GM21367 (cell line): ENCODE results near the gene PEDS1.
A peak's percentile ranks its signal among the peaks of the same experiment; 100 is the strongest.
"Not testable (repeated sequence)": the region's sequence is repeated elsewhere in the genome, so short reads cannot be mapped to it uniquely, and the experiment has no call there.

Experiments used
- ATAC-seq: cut with Tn5 transposase; IDR thresholded peaks from one replicate; pipeline ENCODE4 v1.9.1; 2021; ENCODE audit not compliant: unreplicated experiment

Gene PEDS1

DNA sequence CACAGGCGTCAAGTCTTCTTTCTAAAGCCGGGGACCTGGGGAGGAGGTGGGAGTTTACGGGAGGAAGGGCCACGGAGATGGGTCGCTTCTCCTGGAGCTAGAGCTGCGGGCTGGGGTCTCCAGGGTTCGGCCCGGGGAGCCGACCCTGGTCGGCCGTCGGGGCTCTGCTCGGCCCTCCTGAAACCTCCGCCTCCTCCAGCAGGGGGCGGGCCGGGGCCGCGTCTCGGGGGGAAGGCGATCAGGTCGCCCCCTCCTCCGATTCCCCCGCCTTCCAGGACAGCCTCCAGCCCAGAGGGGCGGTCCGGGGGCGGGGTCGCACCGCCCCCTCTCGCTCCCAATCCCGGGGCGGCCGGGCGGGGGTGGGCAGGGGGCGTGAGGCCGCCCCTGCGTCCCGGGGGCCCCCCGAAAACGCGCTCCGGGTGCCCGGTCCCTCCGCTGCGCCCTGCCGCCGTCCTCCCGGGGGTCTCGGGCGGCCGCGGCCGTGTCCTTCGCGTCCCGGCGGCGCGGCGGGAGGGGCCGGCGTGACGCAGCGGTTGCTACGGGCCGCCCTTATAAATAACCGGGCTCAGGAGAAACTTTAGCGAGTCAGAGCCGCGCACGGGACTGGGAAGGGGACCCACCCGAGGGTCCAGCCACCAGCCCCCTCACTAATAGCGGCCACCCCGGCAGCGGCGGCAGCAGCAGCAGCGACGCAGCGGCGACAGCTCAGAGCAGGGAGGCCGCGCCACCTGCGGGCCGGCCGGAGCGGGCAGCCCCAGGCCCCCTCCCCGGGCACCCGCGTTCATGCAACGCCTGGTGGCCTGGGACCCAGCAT lies 36.9 kb upstream of the PEDS1 start, which contains the start of gene CEBPB:
CEBPB (plus strand) TSS at position 580 of the 814 bp plus-strand sequence; CDS start at position 784, 204 bp downstream.
- no peak for ATAC-seq

DNA sequence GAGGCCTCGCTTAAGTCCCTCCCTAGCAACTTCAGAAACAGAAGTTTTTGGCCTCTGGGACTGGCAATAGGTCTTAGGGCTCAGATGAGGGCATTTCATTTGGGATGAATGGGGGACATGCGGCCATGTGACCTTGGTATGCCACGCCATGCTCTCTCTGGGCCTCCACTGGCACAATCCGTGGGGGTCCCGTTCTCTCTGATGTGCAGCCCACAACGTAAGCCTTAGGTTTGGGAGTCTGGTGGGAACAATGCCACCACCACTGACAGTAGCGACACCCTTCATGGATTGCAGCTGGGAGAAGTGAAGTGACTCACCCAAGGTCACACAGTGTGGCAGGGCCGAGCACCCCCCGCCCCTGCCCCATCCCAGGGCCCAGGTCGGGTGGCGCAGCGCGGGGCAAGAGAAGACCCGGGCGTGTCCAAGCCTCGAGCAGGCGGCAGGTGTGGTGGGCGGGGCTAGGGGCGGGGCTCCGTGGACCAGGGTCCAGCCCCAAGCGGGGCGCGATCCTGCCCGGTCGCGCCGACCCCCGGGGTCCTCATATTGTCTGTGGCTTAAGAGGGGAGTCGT lies 36.2 kb upstream of the PEDS1 start:
- ATAC-seq, result no peak

DNA sequence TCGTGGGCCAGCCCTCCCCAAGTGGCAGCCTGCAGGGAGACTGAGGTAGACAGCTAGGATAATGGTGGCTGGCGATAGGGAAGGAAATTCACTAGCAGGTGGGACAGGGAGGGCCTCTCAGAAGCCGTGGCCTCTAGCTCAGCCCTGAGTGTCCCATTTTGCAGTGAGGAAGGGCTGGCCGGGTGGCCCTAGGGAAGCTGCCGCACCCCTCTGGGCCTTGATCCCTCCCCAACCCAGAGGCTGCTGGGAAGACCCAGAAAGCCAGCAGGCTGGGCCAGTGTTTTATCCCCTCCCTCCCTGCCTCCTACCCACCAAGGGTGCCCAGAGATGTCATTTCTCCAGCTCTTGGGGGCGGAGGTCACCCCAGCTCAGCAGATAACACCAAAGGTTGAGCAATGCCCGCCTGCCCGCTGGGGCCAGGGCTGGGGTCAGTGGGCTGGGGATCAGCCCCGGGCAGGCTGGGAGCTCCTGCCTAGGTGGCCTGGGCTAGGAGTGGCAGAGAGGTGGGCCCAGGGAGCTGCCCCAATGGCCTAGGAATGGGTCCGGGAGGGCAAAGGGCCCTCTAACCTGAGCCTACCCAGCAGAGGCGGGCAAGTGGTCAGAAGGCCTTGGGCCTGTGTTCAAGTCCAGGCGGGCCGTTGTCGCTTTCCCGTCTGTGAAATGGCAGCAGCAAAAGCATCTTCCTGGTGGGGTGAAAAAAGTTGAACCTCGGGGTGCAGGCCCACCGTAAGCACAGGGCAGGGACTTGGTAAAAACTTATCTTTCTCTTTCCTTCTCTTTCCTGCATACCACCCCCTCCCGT lies 35.6 kb upstream of the PEDS1 start:
- ATAC-seq, result no peak

DNA sequence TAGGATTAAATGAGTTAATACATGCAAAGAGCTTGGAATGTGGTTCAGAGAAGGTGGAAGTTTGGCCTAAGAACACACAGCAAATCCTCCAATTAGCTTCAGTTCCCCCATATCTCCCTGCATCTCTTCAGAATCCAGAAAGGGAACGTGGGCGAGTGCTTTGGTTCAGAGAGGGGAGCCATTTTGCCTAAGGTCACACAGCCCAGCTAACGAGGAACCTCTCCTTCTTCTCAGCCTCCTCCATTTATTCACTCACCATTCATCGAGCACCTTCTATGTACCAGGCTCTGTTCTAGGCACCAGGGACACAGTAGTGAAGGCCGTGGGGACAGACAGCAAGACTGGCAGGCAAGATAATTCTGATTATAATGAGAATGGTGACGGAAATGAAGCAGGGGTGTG lies 34.8 kb upstream of the PEDS1 start:
- no peak for ATAC-seq

DNA sequence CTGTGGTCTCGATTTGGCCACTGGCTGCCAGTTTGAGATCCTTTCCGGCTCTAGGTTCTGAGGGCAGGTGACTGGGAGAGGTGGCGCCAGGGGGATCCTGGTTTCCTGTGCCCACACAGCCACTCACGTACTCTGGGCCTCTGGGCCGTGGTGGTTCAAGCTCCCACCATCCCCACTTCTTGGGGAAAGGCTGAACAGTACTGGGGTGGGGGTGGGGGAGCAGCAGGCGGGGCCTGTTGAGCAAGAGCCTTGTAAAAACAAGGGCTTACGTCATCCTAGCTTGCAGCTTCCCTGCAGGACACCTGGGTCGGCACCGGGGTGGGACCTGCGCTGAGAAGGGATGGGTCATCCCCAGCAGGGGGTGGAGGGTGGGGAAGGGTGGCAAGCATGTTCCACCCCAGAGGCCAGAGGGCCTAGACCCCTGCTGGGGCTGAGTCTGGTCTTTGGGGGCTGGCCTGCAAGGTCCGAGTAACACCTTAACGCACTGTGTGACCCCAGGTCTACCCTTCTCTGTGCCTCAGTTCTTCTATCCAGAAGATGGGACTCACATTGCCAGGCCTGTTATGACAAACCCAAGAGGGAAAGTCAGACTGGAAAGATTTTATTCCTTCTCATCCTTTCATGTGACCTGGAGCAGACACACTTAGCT lies 34.0 kb upstream of the PEDS1 start:
- ATAC-seq, result no peak

DNA sequence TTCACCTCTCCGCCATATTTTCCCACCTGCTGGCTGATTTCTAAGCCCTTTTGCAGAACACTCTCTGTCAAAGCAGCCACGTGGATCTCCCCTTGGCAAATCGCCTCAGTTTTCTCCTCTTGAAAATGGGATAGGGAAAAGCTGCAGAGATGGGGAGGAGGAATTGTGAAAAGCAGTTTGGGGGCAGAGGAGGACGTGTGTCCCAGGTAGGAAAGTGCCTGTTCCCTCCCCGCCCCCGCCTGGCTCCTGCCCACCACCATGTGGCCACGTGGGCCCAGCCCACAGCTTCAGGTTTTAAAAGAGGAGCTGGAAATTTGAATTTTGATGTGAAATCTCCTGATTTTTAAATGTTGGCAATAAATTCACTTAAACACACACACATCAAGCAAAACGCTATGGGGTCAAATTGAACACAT lies 33.5 kb upstream of the PEDS1 start:
- ATAC-seq, result no peak

DNA sequence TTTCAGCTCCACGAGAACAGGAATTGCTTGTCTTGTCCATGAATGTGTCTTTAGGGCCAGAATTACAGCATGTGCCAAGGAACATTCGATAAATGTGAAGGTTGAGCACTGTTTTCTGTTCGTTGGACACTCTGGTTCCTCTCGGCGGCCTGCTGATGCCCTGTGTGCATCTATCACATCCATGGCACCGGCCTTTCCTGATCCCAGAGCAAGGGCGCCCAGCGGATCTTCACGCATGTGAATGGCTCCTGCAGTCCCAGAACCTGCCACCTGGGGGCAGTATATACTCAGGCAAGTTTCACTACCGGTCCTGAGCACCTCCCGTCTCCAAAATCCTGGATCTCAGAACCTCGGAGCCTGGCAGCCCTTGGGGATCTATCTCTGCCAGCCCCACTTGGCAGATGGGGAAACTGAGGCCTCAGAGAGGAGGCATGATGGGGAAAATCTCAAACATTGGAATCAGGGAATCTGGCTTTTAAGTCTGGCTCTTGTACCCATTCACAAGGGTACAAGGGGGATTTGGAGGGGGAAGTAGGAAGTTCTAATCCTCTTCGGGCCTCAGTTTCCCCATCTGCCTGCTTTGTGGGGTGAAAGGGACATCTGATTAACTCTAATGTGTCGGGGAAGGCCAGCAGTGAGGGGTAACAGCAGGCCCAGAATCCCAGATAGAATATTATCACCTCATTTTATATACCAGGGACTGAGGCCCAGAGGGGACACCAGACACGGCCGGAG lies 32.8 kb upstream of the PEDS1 start:
- no peak for ATAC-seq

DNA sequence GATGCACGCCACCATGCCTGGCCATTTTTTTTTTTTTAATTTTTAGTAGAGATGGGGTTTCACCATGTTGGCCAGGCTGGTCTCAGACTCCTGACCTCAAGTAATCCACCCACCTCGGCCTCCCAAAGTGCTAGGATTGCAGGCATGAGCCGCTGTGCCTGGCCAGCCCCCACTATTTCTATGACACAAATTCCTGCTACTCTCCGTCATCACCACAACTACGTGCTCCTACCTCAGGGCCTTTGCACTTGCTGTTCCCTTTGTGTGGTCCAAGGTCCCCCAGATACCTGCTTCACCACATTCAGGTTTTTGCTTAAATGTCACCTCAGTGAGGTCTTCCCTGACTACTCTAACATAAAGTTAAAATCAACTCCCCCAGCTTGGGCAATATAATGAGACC lies 31.9 kb upstream of the PEDS1 start:
- no peak for ATAC-seq

DNA sequence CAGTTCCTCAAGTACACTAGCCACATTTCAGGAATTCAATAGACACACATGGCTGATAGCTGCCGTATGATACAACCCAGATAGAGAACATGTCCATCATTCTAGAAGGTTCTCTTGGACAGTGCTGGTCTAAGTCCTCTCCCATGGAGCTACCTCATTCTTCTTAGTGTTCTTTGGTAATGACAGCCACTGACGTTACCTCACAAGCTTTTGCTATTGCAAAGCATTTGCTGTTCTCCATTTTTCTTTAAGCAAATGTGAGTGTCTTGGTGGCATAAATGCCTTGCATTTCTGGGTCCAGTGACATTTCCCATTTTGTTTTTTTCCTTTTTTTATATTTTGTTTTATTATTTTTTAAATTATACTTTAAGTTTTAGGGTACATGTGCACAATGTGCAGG lies 28.8 kb upstream of the PEDS1 start:
- ATAC-seq, result no peak

DNA sequence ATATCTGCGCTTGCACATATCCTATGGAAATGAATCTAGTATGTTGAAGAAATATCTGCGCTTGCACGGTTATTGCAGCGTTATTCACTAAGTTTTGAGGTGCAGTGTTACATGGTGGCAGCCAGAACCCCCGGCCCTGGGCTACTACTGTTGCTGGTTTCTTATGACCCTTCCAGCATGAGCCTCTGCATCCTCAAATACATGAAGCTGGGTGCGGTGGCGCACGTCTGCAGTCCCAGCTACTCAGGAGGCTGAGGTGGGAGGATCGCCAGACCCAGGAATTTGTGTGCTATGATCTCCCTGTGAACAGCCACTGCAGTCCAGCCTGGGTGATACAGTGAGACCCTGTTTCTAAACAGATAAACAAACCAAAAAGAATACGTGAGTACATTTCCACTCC lies 27.8 kb upstream of the PEDS1 start:
- no peak for ATAC-seq

DNA sequence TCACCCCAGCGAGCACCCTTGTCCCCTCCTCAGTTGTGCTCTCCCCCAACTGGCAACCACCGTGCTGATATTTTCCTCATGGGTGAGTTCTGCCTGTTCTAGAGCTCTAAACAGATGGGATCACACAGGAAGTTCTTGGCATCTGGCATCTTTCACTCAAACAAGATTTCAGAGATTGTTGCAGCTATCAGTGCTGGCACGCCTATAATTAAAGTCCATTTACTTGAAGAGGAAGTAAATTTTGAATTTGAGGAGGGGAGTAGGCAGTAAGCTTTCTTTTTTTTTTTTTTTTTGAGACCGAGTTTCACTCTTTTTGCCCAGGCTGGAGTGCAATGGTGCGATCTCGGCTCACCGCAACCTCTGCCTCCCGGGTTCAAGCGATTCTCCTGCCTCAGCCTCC lies 25.1 kb upstream of the PEDS1 start:
- not testable (repeated sequence) for ATAC-seq

DNA sequence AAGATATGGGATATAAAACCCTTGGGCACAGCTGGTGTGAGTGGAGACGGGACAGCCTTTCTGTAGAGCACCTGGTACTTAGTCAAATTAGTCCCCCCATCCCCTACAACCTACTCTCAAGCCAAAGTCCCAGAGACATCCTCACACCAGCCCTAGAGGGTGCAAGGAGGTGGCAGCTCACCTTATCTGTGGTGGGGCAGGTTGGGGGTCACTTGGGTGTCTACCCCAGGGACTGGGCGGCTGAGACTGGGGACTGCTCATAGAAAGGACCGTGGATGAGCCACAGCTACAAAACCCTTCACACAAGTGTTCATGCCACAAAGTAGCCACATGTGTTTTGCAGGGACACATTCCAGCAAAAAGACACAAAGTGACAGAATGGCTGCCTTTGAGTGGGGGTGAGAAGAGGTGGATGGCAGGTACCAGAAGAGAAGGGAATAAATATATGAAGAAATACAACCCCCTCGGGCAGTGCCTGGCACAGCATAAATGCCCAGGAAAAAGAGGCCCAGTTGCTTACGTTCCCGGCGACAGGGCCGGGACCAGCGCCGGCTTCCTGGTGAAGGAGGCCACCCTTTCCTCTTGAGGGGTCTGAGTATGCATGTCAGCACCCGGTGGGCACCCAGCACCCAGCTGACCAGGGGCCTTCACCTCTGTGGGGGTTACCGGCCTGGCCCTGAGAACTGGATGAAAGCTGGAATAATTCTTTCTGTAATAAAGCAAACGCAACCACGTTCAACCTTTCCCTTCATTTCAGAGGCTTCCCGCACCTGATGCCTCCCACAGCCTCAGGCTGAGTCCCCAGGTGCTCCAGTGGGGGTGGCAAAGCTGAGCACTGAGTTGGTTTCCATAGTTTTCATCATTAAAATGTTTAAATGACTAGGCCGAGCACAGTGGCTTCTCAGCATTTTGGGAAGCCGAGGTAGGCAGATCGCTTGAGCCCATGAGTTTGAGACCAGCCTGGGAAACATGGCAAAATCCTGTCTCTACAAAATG lies 22.7 kb upstream of the PEDS1 start:
- ATAC-seq, result no peak

DNA sequence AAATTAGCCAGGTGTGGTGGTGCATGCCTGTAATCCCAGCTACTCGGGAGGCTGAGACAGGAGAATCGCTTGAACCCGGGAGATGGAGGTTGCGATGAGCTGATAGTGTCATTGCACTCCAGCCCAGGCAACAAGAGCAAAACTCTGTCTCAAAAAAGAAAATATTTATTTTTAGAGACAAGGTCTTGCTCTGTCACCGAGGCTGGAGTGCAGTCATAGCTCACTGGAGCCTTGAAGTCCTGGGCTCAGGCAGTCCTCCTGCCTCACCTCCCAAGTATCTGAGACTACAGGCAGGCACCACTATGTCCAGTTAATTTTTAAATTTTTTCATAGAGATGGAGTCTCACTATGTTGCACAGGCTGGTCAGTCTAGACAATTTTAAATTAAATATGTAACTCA lies 20.9 kb upstream of the PEDS1 start:
- ATAC-seq, result no peak

DNA sequence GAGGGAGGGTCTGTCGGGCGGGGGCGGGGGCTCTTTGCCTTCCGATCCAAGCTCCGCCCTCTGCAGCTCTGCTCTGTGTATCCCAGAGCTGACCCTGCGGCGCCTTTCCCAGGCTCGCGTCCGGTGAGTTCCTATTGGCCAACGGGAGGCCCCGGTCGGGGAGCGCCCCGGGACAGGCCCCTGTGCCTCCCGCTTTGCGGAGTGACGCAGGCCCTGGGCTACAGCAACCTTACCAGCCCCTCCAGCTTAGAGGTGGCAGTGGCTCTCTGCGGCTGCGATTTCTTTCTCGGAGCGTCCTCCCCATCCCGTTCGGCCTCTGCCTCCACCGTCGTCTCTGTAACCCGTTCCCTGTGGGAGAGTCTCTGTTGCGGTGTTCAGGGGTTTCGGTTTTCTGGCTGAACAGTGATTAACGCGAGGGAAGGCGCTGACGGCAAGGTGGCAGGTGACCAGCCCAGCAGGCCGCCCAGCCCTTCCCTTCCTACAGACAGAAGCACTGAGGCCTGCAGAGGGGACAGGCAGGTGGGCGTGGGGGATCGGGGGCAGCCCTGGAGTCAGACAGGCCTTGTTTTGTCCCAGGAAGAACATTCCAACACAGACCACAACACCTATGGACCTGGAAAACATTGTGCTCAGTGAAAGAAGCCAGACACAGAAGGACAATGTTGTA lies 19.0 kb upstream of the PEDS1 start:
- no peak for ATAC-seq

DNA sequence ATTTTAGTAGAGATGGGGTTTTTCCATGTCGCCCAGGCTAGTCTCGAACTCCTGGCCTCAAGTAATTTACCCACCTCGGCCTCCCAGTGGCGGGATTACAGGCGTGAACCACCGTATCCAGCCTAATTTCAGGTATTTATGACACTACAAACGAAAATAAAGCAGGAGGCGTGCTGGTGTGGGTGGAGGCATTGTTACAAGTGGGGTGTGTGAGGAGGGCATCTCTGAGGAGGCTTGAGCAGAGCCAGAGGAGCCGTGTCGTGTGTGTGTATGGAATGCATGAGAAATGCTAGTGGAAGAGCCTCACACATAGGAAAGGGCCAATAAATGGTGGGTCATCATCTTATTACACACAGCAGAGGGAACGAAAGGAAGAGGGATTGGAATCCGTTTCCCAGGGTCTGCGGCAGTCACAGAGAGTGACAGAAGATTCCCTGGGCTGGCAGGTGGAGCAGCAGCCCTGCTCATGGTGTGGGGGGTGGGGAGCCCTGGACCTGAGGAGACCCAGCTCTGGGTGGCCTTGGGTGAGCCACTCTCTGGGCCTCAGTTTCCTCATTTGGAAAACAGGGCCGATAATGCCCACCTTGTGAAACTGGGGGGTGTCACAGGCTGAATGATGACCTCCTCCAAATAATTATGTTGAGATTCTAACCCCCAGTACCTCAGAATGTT lies 17.2 kb upstream of the PEDS1 start:
- no peak for ATAC-seq

DNA sequence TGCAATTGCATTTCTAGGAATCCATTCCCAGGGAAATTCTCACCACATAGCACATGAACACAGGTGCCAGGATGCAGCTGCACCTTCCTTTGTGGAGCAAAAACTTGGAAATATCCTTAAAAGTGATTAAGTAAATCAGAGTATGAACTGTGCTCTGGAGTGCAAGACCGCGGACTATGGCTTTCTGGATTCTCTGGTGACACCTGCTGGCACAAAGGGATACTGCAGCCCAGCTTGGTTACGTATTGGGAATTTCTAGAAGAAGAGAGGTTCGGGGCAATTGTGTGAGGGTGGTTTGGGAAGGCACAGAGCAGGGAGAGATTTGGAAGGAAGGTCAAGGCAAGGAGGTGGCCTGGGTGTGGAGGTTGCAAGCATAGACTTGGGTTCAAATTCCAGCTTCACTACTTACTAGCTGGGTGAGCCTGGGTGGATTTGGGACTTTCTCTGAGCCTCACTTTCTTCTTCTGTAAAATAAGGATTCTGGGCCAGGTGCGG lies 15.9 kb upstream of the PEDS1 start:
- no peak for ATAC-seq

DNA sequence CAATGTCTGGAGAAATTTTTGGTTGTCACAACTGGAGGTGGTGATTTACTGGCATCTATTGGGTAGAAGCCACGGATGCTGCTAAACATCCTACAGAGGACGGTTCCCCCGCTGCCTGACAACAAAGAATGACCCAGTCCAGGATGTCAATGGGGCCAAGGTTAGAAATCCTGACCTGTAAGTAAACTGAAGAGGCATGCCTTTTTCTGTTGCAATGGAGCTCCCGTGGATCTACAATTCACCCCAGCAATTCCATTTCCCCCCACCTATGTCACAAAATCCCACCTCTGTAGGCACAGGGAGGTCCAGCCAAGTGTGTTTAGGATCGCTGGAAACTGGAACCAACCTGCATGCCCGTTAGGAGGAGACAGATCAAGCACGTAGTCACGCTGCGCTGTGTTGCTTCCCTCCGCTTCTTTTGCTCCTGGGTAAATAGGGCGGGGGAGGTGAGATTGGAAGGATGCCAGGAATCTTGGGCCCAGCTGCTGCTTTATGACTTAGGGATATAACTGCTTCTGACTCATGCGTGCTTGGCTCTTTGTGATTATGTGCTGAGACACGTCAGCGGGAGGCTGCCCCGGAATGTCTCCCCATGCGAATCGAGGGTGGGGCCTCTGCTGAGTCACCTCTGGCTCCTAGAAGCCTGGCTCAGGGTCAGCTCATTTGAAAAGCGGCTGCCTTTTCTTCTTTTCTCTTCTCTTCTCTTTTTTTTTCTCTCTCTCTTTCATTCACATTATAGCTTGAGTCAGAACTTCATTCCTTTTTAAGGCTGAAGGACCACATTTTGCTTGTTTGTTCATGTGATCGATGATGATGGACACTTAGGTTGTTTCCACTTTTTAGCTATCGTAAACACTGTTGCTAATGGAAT lies 12.4 kb upstream of the PEDS1 start:
- peak; percentile 85 for ATAC-seq
